Testis (tissue), 5 donors: ENCODE results near the gene PTPA. TPM values are rescaled to one million over a fixed set of nuclear protein-coding genes. Genes with fewer than 3 reads are reported as not detected.

Source experiments
- DNase-seq: peaks from one replicate; pipeline ENCODE4 v3.0.0-alpha.2; 2019
- H3K27ac ChIP-seq, 2 donors: fragments of 200-600 bp; sonication (generic); one replicate each; pipeline ENCODE4 v1.5.1; 2019
- H3K27me3 ChIP-seq: fragments of 200-600 bp; sonication (generic); one replicate; pipeline ENCODE4 v1.5.1; 2019
- H3K36me3 ChIP-seq: fragments of 200-600 bp; sonication (generic); one replicate; pipeline ENCODE4 v1.5.1; 2017; ENCODE audit warnings: low read depth; ENCODE audit errors: missing control alignments
- H3K4me1 ChIP-seq: fragments of 200-600 bp; sonication (generic); one replicate; pipeline ENCODE4 v1.5.1; 2019
- H3K4me3 ChIP-seq, 2 donors: fragments of 200-600 bp; sonication (generic); one replicate each; pipeline ENCODE4 v1.5.1; 2017 to 2019
- H3K9me3 ChIP-seq: fragments of 200-600 bp; sonication (generic); one replicate; pipeline ENCODE4 v1.5.1; 2017
- POLR2A ChIP-seq: fragments of 450-650 bp; IDR thresholded peaks from one replicate; pipeline ENCODE4 v1.6.1; 2017; ENCODE audit warnings: antibody characterized with exemption, mild to moderate bottlenecking, moderate library complexity
- WGBS, 2 donors: methylation state at CpG; one replicate each; pipeline ENCODE4 v1.1.5; 2018; 5-methylcytosine and 5-hydroxymethylcytosine counted together
- intact Hi-C: fragments of 100-400 bp; cut with DNase I; formaldehyde crosslinking; loops from one replicate; pipeline ENCODE4 v1.15.1; 2023; ENCODE audit warnings: low total_unique reads
- long read RNA-seq, 2 donors: transcript quantifications; one replicate each; lab custom pipeline, GENCODE V29; 2026
- polyA plus RNA-seq: library from polyadenylated mRNA; stranded (reverse); fragments of 350-450 nt; fragmentation: Illumina TruSeq; extraction: RNeasy Lipid Tissue Mini Kit (QIAGEN cat#74804); gene quantifications from one replicate; pipeline ENCODE4 v1.2.3, GENCODE V29; 2014; ENCODE audit warnings: low read depth, low replicate concordance; ENCODE audit not compliant: insufficient read depth
- total RNA-seq, 2 donors: library from RNA; depleted of rRNA; stranded (reverse); fragments of >200 nt; gene quantifications; one replicate each; pipeline ENCODE4 v1.2.3, GENCODE V29; 2016
- TF ChIP-seq, protein P1 (sequence below), 3 experiments: fragments of 450-650 bp in 2 of 3; fragments of 200-600 bp in 1 of 3; sonication (generic) in 1 of 3; IDR thresholded peaks; one replicate each; pipeline ENCODE4 v1.5.1; 2016 to 2019; ENCODE audit warnings: antibody characterized with exemption in 3 of 3, mild to moderate bottlenecking in 2 of 3, moderate library complexity in 1 of 3

PTPA gene
- total RNA-seq = 100 to 1,000 TPM; 163 to 177 TPM
- polyA plus RNA-seq = 268 TPM
- long read RNA-seq, donor 1, transcript PTPA-207 (10 exons, 2,737 nt) = minor isoform, 8 of 32 reads
- long read RNA-seq, donor 1, transcript PTPA-210 (3 exons, 1,153 nt) = major isoform, 19 of 32 reads
- long read RNA-seq, donor 1, partial matches to known transcripts = 0 of 32 reads
- long read RNA-seq, donor 1, other reads (novel, unspliced or antisense) = 0 of 32 reads
- long read RNA-seq, donor 2, transcript PTPA-207 (10 exons, 2,737 nt) = major isoform, 15 of 65 reads
- long read RNA-seq, donor 2, transcript PTPA-210 (3 exons, 1,153 nt) = minor isoform, 9 of 65 reads
- long read RNA-seq, donor 2, partial matches to known transcripts = 40 of 65 reads
- long read RNA-seq, donor 2, other reads (novel, unspliced or antisense) = 0 of 65 reads

DNA sequence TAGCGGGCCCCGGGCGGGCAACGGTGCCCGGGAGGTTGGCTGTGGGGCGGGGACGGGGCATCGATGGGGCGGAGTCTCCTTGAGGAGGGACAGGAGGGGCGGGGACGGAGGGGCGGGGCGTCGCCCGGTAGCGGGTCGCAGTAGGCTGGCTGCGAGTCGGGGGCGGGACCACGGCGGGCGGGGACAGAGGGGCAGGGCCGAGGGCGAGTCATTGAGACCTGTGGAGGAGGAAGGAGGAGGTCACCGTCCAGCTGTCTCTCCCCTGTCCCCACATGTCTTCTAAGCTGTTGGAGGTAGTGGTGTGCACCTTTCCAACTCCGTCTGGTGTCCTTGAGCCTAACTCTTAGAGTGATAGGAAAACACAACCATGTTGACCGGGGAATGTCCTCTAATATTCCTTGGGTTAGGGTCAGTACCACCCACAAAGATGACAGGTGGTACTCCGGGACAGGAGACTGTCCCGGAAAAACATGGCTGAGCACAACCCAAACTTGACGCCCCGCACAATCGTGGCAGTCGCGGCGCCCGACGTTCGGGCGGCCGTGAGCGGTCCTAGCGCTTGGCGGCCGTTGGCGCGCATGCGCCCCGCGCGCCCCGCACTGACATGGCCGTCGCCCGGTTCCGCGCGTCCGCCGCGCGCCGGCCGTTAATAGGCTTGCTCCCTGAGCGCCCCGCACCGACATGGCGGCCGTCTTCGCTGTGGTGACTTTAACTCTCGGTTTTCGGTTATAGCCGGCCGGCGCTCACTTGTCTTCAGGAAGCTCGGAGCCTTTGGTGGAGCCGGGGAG lies at the start of gene PTPA, which contains the start of gene CRAT:
Gene PTPA, plus strand, starts transcription at position 676 of the 788 bp plus-strand sequence. CDS start 186 bp downstream, outside the sequence.
Gene CRAT, minus strand, starts transcription at position 54 of the 788 bp plus-strand sequence. CDS start 284 bp downstream, outside the sequence.
- peaks cover 27% of the 10 kb centered on the region for H3K4me1 ChIP-seq
- intact Hi-C loops = no loop called here
- peak within 1 kb of the TSS; percentile 84 to 99 for H3K4me3 ChIP-seq
- no peaks in the 10 kb centered on the region for H3K36me3 ChIP-seq
- H3K27ac ChIP-seq = peak within 1 kb of the TSS; percentile 94 to 97
- H3K27me3 ChIP-seq = no peaks in the 10 kb centered on the region
- no peaks in the 10 kb centered on the region for H3K9me3 ChIP-seq
- peak; percentile 98 for DNase-seq
- 0 to 1% methylated on average over 7 to 74 of the region's 77 CpGs for WGBS, 2 donors
- TF ChIP-seq, protein P1, sequence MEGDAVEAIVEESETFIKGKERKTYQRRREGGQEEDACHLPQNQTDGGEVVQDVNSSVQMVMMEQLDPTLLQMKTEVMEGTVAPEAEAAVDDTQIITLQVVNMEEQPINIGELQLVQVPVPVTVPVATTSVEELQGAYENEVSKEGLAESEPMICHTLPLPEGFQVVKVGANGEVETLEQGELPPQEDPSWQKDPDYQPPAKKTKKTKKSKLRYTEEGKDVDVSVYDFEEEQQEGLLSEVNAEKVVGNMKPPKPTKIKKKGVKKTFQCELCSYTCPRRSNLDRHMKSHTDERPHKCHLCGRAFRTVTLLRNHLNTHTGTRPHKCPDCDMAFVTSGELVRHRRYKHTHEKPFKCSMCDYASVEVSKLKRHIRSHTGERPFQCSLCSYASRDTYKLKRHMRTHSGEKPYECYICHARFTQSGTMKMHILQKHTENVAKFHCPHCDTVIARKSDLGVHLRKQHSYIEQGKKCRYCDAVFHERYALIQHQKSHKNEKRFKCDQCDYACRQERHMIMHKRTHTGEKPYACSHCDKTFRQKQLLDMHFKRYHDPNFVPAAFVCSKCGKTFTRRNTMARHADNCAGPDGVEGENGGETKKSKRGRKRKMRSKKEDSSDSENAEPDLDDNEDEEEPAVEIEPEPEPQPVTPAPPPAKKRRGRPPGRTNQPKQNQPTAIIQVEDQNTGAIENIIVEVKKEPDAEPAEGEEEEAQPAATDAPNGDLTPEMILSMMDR (IDR thresholded peaks at IDR 0.05) = peak in 1 of 3 experiments; percentile 17
- TF ChIP-seq POLR2A = peak; percentile 92

DNA sequence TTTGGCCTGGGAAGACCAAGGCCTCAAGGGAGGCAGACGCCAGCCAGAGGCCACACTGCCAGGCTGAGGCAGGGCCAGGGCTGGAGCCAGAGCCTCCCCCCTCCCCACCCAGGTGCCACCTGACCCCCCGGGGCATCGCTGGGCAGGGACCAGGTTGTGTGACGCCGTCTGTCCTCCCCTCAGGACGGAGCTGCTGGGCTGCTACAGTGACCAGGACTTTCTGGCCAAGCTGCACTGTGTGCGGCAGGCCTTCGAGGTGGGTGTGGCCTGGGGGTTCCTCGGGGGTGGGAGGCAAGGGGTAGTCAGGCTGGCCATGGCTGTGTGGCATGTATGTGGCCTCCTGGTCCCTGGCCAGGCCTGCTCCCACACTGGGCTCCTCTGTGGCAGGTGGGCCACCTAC lies 48.2 kb upstream of the PTPA start:
- Histone ChIP-seq H3K36me3 (no peaks in the 10 kb centered on the region), H3K27ac (no peak overlapping the region), H3K4me3 (no peak overlapping the region), H3K27me3 (no peaks in the 10 kb centered on the region), H3K9me3 (no peaks in the 10 kb centered on the region), H3K4me1 (no peaks in the 10 kb centered on the region)
- 83 to 93% methylated on average over 1 to 9 of the region's 9 CpGs for WGBS, 2 donors
- intact Hi-C loops = no loop called here
- TF ChIP-seq, protein P1 (IDR thresholded peaks at IDR 0.05) = no peak
- no peak for TF ChIP-seq POLR2A
- DNase-seq = no peak

DNA sequence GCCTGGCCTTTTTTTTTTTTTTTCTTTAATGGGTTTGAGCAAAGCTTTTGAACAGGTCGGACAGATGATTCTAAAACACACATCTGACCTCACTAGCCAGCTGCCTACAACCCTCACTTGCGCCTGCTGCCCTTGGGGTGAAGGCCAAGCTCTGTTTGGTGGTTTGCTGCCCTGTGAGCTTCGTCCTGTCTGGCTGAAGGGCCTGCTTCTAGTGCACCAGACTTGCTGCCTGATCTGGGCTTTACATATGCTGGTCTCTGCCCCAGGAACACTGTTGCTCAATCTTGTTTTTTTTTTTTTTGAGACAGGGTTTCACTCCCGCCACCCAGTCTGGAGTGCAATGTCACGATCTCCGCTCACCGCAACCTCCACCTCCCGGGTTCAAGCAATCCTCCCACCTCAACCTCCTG lies 46.7 kb upstream of the PTPA start:
- Histone ChIP-seq H3K27ac (no peak overlapping the region), H3K27me3 (no peaks in the 10 kb centered on the region), H3K36me3 (no peaks in the 10 kb centered on the region), H3K4me3 (no peak overlapping the region), H3K4me1 (no peaks in the 10 kb centered on the region), H3K9me3 (no peaks in the 10 kb centered on the region)
- TF ChIP-seq, protein P1 (IDR thresholded peaks at IDR 0.05) = no peak
- no peak for TF ChIP-seq POLR2A
- 95% methylated on average over 8 of the region's 8 CpGs for WGBS, 2 donors
- no peak for DNase-seq
- intact Hi-C loops = no loop called here

DNA sequence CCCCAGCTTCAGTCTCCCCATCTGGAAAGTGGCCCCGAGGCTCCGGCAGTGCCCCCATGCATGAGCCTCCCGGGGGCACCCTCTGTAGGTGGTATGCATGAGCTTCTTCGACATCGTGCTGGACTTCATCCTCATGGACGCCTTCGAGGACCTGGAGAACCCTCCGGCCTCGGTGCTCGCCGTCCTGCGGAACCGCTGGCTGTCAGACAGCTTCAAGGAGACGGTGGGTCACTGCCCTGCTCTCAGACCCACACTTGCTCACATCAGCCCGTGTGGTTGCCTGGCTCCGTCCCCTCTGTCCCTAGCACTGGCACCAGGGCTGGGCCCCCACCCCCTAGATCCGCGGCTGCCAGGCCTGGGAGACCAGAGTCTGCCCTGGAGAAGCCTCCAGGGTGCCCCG lies 43.1 kb upstream of the PTPA start:
- no peak overlapping the region for H3K4me3 ChIP-seq
- H3K27ac ChIP-seq = no peak overlapping the region
- 89 to 93% methylated on average over 8 to 19 of the region's 19 CpGs for WGBS, 2 donors
- DNase-seq = no peak
- H3K27me3 ChIP-seq = no peaks in the 10 kb centered on the region
- no peaks in the 10 kb centered on the region for H3K36me3 ChIP-seq
- no peaks in the 10 kb centered on the region for H3K9me3 ChIP-seq
- no peaks in the 10 kb centered on the region for H3K4me1 ChIP-seq
- TF ChIP-seq, protein P1 (IDR thresholded peaks at IDR 0.05) = no peak
- no peak for TF ChIP-seq POLR2A
- intact Hi-C loops = no loop called here
